Activated T-helper 1 cell treated with anti-CD3 and anti-CD28 coated beads, Interleukin-2, amount 50 U/mL, for 16 hours (primary cell): ENCODE results near the gene RXRA.

Experiments used
- DNase-seq, 2 donors: peaks; one replicate each; pipeline ENCODE4 v3.0.0-alpha.2; 2020; ENCODE audit warnings: low read depth in 1 of 2, low spot score in 1 of 2

Gene RXRA

GRCh38 chr9:134427153-134427782 lies 101.0 kb downstream of the RXRA start:
- DNase-seq, result no peak

- DNase-seq, result no peak
Measured at GRCh38 chr9:134428559-134428958, 102.3 kb downstream of the RXRA start.

GRCh38 chr9:134429007-134429406 lies 102.8 kb downstream of the RXRA start:
- no peak for DNase-seq

- no peak for DNase-seq
Measured at GRCh38 chr9:134429481-134429880, 103.2 kb downstream of the RXRA start.

GRCh38 chr9:134431095-134431494 lies 104.8 kb downstream of the RXRA start:
- DNase-seq, result no peak

DNA sequence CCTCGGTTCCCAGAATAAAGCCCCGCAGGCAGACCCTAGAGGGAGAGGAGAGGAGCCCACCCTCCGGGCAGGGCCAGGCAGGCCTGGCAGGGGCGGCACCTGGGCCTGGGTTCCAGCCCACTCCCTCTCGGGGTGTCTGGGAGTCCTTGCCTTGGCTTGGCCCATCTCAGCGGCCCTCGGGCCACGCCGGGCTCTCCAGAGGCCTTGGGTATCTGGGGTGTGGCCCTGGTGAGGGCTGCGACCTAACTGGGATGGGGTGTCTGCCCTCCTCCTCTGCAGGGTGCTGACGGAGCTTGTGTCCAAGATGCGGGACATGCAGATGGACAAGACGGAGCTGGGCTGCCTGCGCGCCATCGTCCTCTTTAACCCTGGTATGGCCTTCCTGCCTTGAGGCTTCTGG lies 105.4 kb downstream of the RXRA start:
- no peak for DNase-seq

DNA sequence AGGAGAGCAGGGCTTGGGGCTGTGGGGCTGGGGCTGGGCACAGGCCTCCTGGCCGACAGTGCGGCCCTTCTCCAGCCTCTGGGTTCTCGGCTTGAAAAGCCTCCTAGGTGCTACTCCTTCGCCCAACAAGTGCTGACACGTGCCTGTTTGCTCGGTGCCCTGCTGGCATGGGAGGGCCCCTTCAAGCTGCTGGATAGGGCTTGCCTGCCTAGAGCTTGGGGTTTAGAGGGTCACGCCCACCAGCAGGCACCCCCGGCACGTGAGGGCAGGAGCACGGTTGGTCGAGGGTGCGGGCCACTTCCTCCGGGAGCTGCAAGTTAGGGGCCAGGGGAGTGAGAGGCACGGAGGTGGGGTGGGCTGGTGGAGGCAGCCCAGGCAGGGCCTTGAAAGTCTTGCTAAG lies 106.2 kb downstream of the RXRA start:
- DNase-seq, result no peak

DNA sequence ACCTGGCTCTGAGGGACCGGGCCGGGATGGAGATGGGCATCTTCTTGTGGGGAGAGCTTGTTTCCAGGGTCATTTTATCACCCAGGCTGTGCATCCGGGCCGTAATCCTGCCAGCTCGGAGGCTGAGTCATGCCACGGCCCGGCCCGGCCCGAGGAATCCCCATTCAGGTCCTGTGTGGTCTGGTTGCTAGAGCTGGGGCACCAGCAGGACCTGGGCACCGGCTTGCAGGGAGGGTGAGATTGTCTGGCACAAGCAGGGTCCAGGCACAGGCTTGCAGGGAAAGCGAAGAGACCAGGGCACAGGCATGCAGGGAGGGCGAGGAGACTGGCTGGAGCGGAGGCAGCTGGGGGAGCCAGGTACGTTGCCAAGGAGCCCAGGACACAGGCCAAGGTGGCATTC lies 106.8 kb downstream of the RXRA start:
- DNase-seq, result no peak

- DNase-seq, result no peak
Measured at GRCh38 chr9:134433909-134434882, 107.9 kb downstream of the RXRA start.

- no peak for DNase-seq
Measured at GRCh38 chr9:134434894-134435506, 108.7 kb downstream of the RXRA start.

GRCh38 chr9:134435550-134436378 lies 109.5 kb downstream of the RXRA start:
- DNase-seq, result no peak

GRCh38 chr9:134436379-134436762 lies 110.1 kb downstream of the RXRA start:
- DNase-seq, result no peak

DNA sequence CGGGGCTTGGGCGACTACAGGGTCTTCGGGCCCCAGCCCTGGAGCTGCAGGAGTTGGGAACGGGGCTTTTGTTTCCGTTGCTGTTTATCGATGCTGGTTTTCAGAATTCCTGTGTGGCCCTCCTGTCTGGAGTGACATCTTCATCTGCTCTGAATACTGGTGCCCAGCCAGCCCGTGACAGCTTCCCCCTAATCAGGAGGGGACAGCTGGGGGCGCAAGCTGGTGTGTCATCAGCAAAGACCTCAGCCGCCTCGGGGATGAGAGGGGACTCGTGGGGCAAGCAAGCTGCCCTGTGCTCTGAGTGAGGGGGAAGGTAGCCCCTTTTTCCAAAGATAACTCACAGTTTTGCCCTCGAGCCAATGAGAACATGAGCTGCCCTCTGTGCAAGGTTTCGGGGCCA lies 110.7 kb downstream of the RXRA start:
- no peak for DNase-seq

DNA sequence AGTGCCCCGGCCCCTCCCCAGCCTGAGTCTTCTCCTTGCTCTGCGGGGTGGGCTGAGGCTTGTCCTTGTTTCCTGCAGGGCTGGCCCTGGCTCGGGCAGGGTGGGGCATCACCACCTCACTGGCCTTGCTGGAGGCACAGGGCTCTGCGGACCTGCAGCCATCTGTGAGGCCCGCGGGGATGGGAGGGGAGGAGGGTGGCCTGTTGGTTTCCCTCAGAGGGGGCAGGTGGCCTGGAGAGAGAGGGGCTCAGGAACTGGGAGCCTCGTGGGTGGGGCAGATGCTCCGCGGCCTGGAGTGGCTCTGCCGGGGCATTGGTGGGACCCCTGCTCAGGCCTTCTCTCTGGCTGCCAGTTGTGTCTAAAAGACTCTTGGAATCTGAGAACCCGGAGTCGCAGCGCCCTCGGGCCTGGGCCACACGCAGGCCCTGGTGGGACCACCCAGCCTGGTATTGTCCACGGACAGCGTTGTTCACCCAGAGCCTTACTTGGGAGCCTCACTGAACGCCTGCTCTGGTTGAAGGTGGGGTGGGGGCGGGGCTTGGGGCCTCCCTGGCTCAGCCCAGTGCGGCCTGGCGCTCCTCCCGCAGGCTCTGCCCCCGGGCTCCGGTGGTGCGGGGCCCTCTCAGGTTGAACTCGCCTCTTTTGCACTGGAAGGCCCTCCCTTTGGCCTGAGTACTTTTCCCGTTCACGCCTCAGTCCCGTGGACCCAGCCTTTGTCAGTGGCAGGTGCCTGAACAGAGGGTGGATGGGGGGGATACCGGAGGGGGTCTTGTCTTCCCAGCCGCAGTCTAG lies 111.3 kb downstream of the RXRA start:
- DNase-seq, result no peak

- no peak for DNase-seq
Measured at GRCh38 chr9:134438195-134438788, 112.0 kb downstream of the RXRA start.

- DNase-seq, result no peak
Measured at GRCh38 chr9:134439368-134439784, 113.1 kb downstream of the RXRA start.

DNA sequence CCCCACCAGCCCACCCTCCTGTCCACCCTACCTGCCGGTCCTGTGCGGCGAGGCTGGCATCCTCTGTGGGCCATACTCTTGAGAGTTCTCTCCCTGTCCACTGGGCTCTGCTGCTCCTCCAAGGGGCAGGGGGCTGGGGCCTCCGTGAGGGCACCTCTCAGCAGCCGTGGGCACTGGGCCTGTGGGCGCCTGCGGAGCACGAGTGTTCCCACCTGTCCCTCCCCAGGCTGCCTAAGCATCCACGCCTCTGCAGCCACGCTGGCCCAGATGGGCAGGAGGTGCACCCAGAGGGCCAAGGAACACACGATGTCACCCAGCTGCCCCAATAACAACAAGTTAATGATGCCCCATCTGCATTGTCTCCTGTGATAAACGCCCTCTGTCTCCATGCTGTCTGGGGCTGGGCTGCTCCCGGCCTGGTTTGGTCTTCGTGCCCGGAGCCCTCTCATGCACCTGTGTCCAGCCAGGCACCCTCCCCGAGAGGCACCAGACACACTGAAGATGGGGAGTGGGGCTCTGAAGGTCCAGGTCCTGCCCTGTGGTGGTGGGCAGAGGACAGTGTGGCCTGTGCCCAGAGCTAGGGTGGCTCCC lies 114.5 kb downstream of the RXRA start:
- no peak for DNase-seq

DNA sequence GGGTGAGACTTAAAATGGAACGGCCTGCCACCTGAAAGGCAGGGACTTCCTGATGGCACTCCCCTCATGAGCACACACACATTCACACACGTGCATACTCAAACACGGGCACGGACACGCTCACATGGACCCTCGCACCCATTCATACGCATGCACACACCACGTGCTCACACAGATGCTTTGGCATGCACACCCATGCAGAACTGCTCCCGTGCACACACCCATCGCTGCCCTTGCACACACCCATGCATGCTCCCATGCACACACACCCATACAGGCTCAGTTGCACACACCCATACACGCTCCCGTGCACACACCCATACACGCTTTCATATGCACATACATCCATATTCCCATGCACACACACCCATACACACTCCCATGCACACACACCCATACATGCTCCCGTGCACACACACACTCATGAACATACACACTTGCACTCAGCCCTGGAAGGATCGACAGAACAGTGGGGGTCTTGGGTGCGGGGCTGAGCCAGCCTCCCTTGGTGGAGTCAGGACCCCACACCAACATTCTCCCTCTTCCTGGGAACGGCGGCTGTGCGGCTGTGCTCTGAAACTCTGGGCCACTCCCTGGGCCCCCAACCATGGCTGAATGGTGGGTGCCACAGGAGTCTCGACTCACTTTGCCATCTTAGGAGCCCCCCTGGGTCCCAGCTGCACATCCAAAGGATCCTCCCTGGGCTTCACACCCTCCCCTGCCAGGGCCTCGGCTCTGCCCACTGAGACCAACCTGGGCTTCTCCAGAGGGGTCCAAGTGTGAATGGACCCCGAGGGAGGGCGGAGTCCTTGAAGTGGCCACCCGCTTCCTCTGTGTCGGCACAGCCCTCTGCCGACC lies 115.2 kb downstream of the RXRA start:
- DNase-seq, result no peak

GRCh38 chr9:134442085-134442474 lies 115.8 kb downstream of the RXRA start:
- no peak for DNase-seq
